NCI-H1930 (cell line): ENCODE measurements around the gene MRPL46.
A peak's percentile ranks its signal among the peaks of the same experiment; 100 is the strongest.

Experiments used
- DNase-seq, 2 experiments: peaks; one replicate each; lab custom pipeline; 2025; lab: John Stamatoyannopoulos, UW

Gene MRPL46

DNA sequence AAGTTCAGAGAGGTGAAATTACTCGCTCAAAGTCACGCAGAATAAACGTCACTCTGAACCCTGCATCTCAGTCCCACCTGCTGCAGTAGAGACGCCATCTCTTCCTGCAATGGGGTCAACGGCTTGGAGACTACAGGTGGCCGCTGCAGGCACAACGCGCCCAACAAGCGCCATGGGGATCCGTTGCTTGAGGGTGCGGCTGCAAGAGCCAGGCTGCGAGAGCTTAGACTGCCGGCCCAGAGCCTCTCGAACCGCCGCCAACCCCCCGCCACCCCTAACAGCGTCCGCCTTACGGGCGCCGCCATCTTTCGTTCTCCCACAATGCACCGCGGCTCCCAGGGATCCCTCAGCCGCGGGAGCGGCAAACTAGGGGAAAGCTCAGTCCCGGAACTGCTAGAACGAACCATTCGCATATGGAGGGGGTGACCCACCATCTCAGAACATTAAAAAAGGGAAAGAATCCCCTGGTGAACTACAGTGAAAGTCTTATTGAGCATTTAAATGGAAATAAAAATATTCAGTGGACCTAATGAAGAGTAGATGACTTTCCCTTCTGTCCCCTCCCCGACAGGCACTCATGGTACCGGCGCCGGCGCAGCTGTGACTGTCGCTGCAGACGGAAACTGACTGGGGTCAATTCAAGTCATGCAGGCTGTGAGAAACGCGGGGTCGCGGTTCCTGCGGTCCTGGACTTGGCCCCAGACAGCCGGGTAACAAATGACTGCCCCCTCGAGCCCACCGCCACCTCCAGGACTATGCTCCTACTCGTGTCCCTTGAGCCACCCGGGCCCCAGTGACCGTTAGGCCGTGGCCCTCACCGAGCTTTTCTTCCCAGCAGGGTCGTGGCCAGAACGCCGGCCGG, at the start of gene MRPL46, which contains the start of gene MRPS11:
Gene MRPL46, minus strand, starts transcription at position 316 of the 862 bp plus-strand sequence. Its CDS starts 11 bp downstream, at position 305.
Gene MRPS11, plus strand, starts transcription at position 636 of the 862 bp plus-strand sequence. Its CDS starts 10 bp downstream, at position 646.
- peak; percentile 66 to 76 for DNase-seq

DNA sequence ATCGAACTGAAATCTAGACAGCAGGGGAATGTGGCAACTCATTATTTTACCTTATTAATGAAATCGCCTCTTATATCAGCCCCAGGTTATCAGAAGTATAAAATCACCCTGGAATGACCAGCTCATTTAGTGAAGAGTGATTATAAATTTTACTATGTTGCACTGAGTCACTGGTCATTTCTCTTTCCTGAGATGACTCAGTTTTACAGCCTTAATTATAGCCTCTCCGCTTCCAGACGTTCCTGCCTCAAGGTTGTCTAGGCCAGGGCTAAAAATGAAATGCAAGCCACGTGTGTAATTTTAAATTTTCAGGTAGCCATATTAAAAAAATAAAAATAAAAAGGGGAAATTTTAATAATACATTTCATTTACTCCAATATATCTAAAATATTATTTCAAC, 46.0 kb upstream of the MRPL46 start:
- DNase-seq = no peak

DNA sequence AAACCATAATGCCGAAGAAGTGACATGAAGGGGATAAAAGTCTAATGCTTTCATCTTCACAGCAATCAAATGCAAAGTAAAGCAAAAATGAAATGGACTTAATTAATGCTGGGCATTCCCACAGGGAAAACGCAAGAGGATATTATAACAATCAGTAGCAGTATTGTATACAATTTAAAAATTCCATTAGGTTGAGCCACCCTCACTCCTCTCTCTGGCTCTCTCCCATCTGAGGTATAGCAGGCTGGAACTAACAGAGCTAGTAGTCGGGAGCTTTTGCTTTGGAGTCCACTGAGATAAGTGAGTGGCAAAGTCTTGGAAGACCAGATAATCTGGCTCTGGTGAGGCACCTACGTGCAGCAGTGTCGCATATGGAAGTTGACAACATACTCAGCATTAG, 45.4 kb upstream of the MRPL46 start:
- no peak for DNase-seq

DNA sequence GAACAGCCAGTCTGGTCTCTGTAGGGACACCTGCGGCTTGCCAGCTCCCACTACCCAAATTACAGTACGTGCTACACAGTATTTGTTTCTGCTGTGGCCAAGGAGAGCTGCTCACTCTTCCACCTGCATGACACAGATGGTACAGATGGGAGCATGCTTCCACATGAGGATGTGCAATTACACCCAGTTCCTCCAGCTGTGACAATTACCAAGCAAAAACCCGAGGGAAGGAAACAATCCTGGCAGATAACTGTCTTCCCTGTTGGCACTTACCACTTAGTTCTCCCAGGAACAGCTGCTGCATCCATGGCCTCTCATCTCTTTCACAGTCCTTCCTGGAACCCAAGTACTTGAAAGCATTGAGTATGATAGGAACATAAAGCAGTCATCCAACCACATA, 44.9 kb upstream of the MRPL46 start:
- no peak for DNase-seq

DNA sequence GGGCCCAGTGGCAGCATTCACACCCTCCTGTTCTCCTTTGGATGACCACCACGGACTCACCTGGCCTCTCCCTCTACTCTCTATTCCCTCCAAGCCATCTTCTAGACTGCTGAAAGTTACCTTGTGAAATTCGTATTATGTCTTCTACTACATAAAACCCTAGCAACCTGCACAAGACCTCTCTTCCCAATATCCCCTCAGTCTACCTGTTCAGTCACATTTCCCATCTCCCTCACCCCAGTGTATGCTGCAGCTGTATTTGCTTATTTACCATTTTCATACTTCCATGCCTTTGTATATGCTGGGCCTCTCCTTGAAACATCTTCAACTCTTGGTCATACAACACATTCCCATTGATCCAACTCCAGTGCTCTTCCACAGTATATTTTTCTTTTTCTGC, 44.0 kb upstream of the MRPL46 start:
- DNase-seq = no peak

DNA sequence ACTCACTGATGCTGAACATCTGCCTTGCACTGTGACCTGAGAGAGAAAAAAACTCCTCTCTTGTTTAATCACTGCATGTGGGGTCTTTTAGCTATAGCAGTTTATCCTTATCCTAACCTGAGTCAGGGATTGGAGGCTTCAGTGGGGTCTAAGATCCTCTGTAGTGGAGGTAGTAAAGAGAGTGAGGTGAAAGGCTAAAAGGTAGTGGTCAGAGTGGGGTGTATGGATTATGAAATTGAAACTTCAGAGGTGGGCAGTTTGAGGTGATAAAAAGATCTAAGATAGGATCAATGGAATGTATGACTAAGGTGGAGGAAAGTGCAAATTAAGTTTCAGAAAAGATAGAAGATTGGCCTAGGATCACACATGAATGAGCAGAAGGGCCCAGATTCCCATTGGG, 42.8 kb upstream of the MRPL46 start:
- DNase-seq = no peak

DNA sequence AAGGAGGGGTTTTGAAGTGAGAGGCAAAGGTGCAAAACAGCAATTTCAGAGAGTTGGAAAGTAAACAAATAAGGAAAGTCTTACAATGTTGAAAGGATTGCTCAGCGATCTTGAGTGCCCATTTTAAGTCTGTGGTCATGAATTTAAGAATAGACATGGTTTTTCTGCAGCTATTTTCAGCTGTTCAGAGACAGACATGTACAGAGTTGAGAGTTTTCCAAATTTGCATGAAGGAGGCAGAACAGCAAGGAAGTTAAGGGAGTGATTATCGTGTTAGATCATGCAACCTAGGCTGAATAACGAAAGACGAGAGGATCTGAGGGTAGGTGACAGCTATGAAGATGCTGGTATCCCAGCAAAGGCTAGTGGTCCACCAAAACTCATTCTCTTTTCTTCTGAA, 42.1 kb upstream of the MRPL46 start:
- no peak for DNase-seq

DNA sequence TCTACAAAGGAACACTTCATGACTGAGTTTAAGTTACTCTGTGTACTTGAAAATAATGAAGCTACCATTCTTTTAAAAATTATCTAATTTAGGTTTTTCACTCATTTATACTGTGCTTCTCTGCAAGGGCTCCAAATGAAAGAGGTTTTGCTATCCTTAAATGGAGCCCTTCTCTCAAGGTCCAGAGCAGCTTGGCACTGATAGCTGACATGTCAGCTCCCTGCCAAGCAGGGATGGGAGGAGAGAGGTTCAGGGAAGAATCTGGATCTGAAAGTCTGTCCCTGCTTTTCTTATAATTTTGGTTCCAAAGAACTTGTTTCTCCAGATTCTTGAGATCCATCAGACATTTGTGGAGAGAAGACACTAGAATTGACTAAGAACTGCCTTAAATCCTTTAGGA, 39.4 kb upstream of the MRPL46 start:
- no peak for DNase-seq

DNA sequence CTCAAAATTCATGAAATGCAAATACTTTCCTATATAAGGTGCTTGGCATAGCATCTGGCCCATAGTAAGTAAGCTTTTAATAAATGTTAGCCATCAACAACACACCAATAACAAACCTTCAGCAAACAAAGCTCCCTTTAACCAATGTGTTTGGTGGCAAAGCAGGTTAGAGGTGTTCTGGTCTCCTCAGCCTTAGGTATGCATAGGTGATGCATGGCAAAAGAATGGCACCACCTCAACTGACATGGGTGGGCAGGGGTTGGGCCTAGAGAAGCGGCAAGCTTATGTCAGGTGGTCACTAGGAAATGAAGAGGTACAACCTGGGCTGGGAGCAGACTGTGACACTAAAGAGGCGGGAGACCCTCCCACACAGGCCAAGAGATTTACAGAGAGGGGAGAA, 38.5 kb upstream of the MRPL46 start:
- no peak for DNase-seq

DNA sequence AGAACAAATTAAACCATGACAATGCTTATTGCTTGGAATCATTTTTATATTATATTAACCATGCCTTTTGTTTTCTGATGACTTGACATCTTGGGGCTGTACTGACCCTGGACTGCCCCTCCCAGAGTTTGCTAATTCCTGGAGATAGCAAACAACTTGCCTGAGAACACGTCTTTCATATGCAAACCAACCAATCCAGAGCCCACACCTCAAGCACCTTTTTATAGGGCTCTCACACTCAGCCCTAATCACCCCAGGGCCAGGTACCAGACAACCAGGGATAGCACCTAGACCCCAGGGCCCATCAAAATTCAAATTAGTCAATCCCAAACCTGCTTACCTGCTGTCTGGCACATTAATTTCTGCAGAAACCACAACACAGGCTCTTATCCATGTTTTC, 37.3 kb upstream of the MRPL46 start:
- no peak for DNase-seq

DNA sequence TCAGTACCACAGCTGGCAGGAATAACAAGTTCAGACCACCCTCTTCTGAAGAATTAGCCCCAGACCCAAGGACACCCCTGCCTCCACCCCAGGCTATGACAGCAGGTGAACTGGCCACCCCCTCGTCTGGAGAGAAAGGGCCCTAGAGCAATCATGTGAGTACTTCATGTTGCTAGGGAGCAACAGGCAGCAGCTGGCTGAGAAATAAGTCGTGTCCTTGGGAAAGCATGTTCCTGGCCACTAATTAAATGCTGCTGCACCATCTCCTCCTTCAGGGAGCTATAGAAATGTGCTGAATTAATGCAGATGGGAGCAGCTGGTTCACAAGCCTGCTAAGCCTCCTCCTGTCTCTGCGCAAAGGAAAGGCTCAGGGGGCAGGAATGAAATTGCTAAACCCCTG, 31.8 kb upstream of the MRPL46 start:
- DNase-seq = no peak

DNA sequence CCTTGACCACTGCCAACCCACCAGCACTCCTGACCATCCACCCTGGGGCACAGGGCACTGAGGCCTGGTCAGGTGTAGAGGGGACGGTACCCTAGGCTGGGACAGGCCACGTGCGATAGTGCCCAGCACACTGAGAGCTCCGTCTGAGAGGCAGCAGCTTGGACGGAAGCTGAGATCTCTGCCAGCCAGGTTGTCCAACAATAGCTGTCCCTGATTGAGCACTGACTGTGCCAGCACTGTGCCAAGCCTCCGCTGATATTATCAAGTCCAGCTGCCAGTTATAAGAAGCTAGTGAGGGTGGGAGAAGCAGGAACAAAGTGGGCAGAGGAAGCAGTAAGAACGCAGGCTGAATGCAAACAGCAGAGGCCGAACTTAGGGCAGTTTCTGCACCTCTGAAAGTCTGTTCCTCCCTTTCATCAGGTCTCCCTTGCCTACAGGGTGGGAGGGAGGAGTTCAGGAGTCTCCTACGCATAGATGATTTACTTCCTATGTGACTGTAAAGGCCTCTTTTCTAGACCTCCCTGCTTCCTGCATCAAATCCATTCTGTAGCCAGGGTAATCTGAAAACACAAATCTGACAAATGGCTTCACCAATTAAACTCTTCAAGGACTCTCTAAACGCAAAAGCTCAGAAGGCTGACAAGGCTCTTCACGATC, 30.0 kb upstream of the MRPL46 start:
- DNase-seq = no peak

DNA sequence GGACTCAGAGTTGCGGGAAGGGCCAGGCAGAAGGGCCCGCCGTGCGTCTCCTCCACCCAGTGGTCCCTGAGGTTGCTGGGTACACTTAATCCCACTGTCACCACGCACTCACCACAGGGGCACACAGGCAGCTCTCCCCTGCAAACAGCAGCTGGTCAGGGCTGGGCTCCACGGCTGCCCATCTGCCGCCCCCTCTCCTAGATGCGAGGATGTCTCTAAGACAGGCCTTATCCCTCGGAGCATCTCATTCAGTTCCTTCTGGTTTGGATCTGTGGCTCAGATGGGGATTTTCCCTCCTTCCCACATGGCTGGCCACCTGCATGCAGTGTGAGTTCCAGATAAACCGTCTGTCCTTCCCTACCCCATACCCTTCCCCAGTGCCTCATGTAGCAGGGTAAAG, 26.7 kb upstream of the MRPL46 start:
- no peak for DNase-seq

DNA sequence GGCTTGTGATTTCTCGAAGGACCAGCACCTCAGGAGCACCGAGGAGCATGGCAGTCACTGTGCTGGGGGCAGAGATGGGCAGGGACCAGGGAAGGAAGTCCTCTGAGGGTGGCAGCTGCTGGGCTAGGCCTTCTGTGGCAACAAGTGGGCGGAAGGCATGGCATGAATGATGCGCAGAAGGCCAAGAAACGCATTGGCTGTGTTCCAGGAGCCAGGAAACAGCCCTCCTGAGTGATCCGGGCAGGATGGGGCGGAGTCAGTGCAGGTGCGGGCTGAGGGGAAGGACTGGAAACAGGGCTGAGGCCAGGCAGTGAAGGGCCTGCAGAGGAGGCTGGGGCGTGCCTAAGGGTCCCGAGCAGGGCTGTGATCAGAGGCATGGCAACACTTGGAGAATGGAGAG, 24.0 kb upstream of the MRPL46 start:
- no peak for DNase-seq

DNA sequence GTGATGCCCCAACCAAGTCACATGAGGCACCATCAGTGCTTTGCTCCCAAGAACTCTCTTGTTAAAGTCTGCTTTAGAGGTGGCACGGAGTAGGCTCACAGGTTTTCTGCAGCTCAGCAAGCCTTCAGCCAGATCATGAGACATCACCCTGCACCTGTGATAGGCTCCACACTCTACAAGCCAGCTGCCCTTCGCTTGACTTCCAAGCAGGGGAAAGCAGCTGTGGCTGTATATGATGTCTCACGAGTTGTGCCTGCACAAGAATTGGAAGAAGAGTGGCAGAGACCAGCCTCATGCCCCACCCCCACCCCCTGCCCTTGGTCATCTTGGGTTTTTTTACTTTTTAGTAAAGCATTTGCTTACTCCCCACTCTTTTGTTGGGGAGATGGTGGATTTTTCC, 22.8 kb upstream of the MRPL46 start:
- DNase-seq = no peak

DNA sequence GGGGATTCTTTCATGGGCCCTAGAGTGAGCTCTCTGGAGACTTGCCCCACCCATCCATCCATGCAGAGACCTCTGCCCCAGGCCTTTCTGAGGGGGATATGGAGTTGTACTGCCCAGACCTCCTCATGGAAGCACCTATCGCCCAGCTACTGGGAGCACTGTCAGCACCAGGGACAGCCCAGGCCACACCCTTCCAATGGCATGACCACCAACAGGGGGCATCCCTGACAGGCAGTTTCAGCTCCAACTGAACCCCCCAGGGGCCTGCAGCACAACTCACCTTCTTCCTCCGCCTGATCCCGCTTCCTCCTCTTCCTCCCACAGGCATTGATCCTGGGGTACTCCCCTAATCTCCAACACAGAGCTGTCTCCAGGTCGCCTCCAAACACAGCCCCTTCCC, 22.1 kb upstream of the MRPL46 start:
- DNase-seq = no peak

DNA sequence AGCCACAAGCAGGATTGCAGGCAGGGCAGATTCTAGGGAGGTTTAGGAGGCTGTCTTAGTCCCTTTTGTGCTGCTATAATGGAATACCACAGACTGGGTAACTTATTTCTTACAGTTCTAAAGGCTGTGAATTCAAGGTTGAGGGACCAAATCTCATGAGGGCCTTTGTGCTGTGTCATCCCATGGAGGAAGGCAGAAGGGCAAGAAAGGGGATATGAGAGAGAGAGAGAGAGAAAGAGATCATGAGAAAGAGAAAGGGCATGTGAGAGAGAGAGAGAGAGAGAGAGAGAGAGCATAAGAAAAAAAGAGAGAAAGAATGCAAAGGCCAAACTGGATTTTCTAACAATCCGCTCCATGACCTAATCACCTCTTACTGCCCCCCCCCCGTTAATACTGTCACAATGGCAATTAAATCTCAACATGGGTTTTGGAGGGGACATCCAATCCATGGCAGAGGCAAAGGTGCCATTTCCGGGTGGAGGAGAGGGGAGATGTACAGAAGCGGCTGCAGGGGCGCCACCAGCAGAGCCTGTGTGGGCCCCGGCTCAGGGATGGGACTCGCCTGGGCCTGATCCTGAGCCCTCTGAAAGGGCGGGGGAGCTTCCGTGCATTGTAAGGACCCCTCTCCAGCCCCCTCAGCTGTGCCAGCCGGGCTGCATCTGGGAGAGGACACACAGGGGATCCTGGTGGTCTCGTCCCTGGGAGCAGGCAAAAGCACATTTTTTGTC, 20.8 kb upstream of the MRPL46 start:
- no peak for DNase-seq

DNA sequence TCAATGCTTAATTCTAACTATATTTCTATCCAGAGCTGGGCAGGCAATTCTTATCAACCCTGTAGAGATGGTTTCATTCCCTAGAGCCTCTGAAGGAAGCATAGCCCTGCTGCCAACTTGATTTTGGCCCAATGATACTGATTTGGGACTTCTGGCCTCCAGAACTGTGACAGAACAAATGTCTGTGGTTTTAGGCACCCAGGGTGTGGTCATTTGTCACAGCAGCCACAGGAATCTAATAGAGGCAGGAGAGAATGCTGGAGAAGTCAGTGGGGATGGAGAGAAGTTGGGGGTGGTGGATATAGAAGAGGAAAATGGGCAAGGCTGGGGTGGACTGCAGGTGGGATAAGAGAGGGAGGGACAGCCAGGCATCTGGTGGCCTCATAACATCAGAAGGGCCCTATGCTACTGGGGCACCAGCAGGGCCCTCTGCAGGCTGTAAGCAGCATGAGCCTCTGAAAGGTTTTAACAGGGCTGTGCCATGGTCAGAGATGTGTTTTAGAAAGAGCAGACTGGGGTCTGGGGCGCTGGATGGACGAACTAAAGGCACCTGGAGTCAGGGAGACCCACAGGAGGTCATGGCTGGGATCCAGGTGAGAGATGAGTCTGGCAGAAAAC, 20.1 kb upstream of the MRPL46 start:
- DNase-seq = no peak

DNA sequence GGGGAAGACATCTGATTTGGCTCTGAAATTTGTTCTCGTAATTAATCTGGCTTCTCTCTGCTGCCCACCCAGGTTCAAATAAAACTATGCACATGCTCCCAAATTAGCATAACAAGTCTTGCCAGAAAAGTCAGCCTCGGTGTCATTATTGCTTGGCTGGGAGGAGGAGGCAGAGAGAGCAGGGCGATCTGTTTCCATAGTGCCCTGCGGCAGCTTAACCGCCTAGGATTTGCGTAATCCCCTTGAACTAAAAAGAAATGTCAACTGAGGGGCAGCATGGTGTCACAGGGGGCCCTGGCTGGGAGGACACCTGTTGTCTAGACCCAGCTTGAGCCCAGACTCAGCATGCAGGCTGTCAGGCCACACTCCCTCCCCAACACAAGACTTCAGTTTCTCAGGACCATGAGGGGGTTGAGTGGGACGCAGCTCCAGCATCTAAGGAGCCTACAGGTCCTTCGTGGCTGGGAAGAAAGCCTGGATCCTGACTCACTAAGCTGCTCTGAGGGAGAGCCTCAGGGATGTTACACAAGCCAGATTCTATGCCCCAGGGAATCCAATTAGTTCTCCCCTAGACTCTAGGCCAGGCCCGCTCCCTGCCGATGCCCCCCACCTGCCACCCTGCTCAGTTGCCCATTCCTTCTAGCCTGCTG, 17.6 kb upstream of the MRPL46 start:
- no peak for DNase-seq

DNA sequence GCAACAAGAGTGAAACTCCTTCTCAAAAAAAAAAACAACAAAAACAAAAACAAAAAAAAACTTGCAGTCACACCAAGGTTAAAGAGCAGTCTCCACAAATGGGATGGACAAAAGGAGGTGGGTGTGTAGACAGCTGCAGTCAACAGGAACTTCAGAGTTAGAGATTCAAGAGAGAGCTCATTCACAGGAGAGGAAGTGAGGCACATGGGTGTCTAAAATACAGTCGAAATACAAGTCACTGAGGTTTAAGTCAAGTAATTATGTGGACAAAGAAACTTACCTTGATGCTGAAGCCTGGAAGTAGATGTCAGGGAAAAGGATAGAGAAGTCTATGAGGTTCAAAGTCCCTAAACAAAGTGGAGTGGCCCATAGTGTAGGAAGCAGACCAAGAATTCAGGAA, 15.1 kb upstream of the MRPL46 start:
- no peak for DNase-seq

DNA sequence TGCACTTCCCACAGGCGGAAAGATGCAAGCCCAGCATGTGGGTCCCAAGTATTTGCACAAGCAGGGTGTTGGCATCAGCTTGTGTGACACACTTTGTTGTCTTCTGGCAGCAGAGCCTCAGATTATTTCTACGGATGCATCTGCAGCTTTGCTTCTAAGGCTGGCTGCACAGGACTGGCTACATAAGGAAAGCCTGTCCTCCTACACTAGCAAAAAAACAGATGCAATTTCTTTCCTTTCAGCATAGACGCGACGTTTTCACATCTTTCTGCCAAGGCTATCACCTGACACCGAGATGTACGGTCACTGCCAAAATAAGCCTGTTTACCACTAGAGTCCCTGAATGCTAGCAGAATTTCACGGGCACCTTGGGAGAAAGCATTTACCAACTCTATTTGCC, 13.8 kb upstream of the MRPL46 start:
- DNase-seq = no peak

DNA sequence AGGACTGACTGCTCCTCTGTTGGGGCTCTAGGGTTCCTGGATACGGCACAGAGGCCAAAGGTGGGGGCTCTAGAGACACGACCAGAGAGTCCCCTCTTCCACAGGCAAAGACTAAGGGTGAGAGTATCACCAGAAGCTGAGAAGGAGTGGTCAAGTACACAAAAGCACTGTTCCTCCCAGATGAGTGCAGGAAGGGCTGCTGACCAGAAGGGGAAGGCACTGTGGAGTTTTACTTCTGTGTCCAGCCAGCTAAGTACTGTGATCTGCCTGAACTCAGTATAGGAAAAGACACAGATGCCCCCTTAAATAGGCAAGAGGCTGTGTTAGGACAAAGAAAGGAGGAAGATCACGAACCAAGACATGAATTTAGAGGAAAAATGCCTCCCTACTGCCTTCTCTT, 12.0 kb upstream of the MRPL46 start:
- no peak for DNase-seq
